HG03432 (cell line): ENCODE results near the gene TNFRSF18.
A peak's percentile ranks its signal among the peaks of the same experiment; 100 is the strongest.

ENCODE experiments used
- ATAC-seq: cut with Tn5 transposase; IDR thresholded peaks from one replicate; pipeline ENCODE4 v1.9.1; 2021; ENCODE audit warnings: mild to moderate bottlenecking, moderate library complexity; ENCODE audit not compliant: unreplicated experiment

The TNFRSF18 gene

DNA sequence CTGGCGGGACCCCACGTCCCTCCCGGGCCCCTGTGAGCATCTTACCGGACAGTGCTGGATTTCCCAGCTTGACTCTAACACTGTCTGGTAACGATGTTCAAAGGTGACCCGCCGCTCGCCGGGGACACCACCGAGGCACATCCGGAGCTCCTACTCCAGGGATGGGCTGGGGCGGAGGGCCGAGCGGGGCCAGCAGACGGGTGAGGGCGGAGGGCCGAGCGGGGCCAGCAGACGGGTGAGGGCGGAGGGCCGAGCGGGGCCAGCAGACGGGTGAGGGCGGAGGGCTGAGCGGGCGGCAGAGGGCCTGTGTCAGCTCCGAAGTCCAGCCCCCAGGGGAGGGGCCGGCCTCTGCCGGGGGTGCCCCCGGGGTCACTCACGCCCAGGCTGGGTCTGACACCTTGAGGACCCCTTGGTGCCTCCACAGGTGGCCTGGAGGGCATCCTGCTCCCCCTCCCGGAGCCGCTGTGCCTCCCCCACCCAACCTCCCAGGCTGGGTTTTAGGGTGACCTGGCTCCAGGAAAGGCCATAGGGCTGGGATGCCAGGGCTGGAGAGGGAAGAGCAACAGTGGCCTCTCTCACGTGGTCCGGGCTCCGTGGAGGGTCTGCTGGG lies 38.4 kb downstream of the TNFRSF18 start:
- no peak for ATAC-seq

DNA sequence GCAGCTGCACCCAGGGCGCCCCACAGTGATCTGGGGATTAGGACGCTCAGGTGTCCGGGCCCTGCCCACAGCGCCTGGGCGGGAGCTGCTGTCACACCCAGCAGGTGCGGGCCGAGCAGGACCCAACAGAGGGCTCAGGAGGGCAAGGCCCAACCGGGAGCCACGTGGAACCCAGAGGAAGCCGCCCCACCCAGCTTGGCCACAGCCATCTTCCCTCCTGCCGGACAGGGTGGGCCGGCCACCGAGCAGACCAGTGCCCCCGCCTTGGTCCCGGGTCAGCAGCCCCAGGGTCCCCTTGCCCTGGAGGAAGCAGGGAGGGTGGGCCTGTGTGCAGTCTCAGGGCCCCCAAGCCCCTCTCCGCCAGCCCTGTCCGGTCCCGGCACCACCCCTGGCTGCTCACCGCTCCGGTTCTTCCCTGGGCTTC lies 39.0 kb downstream of the TNFRSF18 start:
- no peak for ATAC-seq

DNA sequence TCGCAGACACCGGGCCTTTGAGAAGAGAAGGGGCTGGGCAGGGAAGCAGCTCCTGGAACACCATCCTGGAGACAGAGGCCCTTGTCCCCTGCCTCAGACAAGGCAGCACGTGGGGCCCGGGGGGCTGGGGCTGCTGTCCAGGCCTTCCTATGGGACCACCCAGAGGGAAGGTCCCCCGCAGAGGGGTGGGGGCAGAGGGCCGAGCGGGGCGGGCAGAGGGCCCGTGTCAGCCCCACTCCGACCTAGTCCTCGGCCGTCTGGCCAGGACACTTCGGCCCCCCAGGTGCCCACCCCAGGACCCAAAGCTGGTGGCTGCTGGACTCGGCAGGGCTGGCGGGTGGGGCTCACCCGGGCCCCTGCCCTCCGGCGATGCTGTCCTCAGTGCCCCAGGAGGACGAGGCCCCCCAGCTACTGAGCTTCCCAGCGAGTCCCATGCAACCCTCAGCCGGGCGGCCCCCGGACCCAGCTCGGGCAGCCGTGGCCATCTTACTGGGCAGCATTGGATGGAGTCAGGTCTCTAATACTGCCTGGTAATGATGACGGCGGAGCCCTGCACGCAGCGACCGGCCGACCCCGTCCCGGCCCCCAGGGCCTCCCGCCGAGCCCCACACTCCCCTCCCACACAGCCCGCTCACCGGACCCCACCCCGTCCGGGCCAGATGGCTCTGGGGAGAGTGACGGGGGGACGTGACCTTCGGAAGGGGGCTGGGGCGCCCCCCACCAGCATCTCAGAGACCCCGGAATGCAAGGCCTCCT lies 39.6 kb downstream of the TNFRSF18 start:
- ATAC-seq, result no peak

DNA sequence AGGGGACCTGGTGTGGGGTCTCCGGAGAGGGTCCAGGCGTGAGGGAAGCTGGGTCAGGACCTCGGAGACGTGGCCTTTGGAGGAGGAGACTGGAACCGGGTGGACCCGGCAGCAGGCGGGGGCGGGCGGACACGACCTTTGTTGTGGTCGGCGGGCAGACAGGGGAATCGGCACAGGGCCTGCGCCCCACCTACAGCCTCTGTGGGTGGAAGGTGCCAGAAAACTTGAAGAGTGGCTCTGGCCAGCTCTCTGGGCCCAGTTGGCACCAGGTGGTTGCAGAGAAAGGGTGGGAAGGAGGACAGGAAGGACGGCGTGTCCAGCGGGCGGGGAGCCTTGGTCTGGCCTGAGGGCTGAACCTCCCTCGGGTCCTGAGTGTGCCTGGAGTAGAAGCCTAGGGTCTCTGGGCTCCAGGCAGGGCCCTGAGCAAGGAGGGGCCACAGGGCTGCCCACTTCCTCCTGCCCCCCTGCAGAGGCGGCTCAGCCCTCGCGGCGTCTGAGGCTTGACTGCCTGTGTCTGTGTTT lies 40.4 kb downstream of the TNFRSF18 start:
- no peak for ATAC-seq

DNA sequence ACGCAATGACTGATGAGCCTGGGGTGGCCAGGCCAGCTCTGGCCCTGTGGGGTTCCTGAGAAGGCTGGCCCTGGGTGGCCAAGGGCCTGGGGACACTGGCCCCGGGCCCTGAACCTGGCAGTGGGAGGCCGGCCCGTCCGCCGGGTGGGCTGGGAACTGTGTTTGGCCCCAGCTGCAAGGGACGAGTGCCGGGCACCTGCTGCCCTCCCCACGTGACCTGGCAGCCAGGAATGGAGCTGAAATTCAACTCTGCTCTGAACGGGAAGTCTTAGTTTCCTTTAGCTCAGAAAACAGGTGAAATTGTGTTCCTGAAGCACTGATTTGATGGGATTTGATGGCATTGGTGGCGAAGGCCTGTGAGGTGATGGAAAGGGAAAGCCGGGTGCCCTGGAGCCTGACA lies 40.9 kb downstream of the TNFRSF18 start:
- no peak for ATAC-seq

DNA sequence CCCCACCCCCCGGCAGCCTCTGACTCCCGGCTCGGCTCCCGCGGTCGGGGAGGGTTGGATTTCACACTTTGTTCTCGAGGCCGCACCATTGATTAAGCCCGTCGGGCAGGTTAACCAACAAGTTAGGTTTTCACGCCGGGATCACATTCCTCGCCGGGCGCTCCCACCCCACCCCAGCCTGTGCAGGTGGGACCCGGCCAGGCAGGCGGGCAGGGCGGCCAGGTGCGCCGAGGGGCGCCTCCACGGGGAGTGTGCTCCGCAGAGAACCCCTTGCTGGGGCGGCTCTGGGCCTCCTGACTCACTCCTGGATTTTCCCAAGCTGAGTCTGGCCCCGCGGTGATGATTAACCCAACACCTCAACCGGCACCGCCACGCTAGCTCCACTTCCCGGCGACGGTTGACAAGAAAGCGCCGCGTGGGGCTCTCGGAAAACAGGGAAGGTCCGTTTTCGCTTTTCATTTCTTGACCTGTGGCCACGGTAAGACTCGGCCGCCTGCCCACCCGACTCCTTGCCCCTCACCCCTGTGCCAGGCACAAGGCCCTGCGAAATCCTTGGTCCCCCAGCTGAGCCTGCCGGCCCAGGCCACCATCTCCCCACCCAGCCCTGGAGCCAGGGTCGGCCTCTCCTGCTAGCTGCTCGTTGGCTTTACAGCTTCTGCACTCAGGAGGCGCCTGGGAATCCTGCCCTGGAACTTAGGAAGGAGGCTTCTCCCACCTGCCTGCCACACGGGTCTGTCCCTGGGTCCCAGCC lies 41.5 kb downstream of the TNFRSF18 start:
- ATAC-seq, result no peak

DNA sequence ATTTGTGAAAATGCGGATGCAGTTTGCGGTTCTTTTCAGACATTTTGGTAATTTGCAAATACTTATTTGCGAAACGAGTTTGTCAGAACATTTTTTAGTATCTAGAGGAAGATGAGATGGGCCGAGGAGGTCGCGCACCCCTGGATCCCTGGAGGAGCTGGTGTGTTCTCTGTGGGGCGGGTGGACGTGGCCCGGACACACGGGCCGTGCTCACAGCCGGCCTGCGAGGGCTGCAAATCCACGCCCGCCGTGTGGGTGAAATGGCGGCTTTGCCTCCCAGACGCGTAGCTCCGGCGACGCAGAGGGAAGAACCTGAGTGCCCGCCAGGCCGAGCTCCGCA lies 42.1 kb downstream of the TNFRSF18 start:
- no peak for ATAC-seq

DNA sequence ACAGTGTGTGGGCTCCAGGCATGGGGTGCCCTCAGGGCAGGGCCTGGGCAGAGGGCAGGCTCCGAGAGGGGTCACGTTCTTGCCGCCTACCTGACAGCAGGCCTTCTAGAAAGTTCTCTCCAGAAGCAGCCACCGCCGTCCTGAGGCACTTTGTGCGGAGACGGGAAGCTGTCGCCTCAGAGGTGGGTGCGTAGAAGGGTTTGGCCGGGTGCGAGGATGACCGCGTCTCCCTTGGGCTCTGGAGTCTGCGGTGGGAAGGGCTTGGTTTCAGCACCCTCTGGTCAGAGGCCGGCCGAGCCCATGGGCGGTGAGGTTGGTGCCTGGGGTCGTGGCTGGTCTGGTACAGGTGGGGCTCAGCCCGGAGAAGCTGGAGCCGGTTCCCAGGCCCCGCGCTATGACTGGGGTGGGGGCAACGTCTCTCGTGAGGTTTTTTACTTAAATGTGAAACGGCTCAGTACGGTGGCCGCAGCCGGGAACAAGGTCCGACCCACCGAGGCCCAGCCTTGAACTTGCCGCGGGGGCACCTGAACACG lies 42.8 kb downstream of the TNFRSF18 start:
- ATAC-seq, result no peak

DNA sequence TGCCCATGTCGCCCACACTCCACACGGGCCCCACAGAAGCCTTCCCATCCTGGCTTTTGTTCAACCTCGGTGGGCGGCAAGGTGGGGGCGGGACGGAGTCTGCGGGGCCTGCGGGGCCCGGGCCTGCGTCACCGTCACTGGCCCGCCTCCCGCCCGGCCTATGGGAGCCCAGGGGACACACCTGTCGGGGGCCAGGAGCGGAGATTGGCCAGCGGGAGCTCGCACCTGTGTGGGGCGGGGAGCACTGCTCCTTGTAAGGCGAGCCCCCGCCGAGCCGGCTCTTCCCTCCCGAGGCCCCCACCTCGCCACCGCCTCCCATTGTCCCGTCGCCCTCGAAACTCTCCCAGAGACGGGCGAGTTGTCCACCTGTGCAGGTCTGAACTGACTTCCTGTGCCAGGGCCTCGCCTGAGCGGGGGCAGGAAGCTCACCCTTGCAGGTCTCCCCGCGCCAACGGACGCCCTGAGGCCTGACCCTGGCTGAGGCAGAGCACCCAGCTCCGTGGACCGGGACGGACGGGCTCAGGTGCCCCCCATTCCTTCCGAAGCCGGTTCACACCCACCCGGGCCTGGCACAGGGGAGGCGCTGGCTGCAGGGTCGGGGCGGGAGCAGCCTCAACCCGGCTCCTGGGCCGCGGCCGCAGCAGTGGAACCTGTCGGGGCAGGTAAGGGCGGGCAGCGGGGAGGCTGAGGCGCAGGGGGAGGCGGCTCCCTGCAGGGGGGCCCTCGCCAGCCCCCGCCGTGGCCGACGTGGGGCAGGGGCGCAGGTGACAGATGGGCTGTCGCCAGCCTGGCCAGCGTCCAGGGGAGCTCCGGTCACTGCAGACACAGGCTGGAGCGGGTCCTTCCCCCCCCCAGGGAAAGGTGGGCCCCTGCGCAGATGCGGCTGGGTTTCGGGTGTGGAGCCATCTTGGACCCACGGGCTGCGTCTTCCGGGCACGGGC lies 43.5 kb downstream of the TNFRSF18 start:
- no peak for ATAC-seq

DNA sequence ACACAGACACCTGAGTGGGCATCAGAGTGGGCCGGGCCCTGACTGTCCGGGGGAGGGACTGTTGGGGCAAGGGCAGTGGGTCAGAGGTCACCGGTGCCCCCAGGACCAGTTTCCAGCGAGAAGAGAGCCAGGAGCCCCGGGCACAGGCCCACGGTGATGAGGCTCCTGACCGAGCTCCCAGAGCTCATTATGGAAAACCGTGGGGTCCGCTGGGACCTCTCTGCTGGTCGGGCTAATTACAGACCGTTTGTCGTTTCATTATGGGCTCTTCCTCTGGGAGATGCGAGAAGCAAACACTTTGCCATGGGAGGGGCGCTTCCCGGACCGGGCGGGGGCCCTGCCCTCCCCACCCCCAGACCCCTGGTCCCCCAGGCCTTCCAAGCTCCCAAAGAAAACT lies 44.7 kb downstream of the TNFRSF18 start:
- ATAC-seq, result no peak

DNA sequence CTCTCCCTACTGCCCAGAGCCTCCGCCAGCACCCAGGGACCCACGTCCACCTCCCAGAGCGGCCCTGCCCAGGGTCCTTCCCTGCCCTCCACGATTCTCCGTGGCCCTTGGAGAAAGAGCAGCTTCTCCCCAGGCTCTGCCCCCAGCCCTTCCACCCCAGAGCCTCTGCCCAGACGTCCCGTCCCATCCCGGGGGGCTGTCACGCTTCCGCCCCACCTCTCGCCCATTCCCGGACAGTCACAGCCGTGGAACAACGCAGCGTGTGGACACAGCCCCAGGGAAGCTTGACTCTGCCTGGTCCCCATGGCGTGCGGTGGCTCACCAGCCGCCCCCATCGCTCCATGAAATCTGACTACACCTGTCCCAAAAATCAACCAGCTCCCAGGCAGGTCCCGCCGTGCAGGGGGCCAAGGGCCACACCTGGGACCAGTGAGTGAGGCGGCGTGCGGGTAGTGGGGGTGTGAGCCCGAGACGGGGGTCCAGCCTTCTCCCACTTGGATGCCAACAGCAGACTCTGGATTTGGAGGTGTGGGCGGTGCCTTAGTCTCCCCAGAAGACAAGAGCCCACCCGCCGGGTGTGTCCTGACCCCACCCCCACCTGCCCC lies 45.2 kb downstream of the TNFRSF18 start:
- ATAC-seq, result no peak

DNA sequence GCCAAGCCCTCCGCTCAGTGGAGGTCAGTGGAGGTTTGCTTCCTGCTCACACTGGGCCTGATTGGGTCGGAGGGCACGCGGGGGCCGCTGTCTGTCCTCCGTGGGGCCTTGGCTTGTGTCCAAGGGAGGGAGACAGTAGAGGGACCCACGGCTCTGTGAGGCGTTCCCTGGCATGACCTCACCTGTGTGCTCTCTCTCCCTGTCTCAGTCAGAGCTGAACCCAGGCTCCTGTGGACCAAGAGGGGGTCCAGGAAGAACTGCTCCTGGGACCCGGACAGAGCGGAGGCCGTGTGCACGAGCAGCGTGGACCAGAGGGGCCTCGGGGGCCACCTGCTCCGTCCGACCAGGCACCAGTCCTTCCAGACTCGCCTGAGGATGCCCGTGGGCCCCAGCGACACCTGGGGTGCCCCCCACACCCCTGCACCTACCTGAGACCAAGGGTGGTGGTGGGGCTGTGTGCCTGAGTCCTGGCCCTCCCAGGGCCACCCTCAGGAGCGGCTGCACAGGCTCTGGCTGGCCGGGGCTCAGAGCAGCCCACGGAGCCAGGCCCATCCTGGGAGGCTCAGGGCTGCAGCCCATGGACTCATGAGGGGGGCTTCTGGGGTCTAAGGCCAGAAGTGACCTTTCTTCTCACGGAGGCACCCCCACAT lies 46.0 kb downstream of the TNFRSF18 start:
- no peak for ATAC-seq

DNA sequence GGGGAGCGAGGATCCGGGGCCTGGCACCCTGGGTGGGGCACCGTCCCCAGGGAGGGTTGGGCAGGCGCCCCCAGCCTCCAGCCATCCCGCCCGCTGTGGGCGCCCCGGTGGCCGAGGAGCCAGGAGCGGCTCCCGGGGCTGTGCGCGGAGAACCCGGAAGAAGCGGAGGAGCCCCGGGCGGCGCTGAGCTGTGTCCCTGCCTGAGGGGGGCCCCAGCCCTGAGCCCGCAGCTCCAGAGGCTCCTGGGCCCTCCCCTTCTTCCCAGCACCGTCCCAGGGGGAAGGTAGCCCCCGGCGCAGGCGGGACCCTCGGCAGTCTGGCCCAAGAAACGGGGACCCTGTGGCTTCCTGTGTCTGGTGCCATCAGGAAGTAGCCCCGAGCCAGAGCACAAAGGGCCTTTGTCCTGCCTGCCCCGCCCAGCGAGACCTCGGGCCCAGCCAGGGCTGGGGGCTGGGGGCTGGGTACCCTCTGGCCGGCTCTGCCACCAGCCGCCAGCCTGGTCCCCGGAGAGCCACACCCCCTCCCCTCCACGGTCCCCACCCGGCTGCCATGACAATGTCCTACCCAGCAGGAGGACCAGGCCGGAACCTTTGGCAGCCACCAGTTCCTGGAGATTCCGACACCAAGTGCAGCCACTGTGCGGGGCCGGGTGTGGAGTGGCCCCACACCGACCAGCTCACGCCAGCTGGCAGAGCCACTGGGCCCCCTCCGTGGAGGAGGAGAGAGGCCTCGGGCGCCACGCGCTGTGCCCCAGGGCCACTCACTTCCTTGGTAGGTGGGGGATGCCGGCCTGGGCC lies 48.3 kb downstream of the TNFRSF18 start:
- peak; percentile 45 for ATAC-seq

DNA sequence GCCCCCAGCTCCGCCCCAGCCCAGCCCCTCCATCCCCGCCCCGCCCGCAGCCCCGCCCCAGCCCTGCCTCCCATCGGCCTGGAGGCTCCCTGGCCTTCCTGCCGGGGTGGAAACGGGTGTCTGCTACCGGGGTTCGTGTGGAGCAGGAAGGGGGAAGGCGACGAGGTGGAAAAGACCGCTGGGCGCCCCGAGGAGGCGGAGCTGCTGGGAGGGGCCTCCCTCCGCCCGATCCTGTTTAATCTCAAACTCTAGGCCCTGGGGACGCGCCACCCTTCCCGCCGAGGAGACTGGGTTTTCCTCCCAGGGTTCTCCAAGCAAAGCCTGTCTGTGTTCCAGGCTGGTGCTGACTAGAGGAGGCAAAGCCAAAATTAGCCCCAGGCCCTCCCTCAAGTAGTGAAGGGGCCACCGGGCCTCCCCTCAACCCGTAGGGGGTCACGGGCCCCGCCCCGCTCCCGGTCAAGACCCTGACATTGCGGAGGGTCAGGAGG lies 48.9 kb downstream of the TNFRSF18 start:
- peak; percentile 59 for ATAC-seq

DNA sequence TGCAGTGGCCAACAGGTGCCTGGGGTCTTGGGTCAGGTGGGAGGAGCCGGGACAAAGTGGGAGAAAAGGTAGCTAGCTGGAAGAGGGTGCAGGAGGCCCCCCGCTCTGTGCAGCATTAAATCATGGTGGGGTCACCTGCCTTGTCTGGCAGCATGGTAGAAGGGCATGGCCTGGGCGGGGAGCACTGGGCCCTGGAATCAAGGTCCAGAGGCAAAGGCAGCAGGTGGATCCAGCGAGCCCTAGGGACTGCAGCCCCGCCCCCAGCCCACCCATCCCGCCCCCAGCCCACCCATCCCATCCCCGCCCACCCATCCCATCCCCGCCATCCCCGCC lies 49.4 kb downstream of the TNFRSF18 start:
- no peak for ATAC-seq

DNA sequence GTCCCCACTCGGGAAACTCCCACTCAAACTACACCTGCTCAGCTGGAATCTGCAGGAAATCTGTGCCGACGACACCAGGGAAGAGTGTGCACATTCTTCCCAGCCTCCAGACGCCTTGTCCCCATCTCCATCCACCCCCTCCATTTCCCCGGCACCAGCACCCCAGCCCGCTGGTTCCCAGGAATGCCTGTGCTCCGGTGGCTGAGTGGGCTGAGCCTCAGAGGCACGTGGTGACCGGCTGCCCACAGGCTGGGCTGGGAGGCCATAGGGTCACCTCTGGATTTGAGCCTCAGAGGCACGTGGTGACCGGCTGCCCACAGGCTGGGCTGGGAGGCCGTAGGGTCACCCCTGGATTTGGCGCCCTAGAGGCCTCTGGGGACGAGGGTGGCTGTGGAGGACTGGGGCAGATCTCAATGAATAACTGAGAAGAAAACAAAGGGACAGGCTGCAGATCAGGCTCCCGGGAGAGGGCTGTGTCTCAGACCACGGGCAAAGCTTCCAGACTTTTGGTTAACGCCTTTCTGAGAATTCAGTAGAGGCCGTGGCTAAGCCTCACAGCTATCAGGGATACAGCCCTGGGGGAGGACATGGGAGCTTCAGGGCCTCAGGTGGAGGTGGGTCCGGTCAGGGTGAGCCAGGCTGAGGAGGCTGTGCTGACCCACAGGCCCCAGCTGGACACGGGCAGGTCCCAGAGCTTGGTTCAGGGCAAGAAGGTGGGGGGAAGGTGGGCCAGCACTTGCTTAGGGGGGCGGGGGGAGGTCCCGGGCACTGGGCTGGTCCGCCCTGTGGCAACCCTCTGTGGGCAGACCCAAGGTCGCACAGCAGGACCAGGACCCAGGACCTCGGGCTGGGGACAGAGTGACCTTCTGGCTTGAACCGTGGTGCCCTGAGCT lies 50.0 kb downstream of the TNFRSF18 start:
- ATAC-seq, result no peak

DNA sequence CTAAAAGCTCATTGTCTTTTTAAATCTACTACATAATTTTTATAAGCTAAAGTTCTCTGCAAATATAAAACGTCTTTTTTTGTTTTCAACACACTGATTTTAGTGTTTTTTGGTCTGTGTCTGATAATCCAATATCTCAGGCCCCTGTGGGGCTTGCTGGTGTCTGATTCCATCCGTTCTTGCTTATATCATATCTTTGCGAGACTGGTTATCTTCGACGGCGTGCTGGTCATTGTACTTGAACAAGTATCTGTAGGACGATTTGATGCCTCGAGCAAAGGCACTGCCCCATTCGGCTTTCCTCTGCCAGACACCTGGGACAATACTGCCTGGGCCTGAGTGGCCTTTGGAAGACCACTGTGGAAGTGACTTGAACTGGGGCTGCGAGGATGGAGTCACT lies 51.1 kb downstream of the TNFRSF18 start:
- ATAC-seq, result no peak

DNA sequence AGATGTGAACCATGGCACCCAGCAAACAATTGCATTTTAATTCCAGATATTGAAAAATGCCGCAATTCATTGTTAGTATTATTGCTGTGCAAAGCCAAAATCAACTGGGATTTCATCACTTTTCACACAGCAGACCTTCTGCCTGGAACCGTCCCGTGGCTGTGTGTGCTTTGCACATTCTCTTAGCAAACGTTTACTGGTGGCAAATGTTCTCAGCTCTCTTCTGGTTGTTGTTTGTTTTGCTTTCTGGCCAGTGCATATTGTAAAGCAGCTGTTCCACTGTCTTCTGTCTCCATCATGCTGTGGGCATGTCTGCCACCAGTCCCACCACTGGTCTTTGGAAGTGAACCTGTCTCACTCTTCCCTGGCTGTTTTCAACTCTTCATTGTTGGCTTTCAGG lies 52.5 kb downstream of the TNFRSF18 start:
- no peak for ATAC-seq
